ENCODE data around the gene SSR1.

Gene SSR1

DNA sequence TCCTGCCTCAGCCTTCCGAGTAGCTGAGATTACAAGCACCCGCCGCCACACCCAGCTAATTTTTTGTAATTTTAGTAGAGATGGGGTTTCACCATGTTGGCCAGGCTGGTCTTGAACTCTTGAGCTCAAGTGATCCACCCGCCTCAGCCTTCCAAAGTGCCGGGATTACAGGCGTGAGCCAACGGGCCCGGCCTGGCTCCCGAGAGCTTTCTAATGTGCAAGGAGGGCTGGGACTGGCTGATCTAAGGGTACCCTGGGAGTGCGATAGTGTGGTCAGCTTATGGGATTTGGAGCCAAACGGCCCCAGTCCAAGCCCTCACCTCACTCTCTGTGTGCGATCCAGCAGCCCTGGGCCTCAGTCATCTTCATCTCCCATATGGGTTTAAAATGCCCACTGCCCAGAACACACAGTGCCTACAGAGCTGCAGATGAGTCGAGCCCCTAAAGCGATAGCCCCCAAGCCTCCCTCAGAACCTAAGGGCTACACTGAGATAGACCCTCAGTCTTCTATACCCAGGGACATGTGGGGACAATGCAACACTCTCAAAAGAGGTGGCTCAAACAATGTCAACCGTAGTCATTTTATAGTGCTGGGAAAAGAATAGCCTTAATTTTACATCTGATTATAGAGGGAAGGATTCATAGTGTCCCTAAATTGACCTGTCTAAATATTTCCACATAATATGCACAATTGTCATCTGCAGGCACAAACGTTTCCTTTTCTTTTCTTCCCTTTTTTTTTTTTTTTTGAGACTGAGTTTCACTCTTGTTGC, 50.1 kb downstream of the SSR1 start:
- DNase-seq (ENCODE audit: low read depth, low spot score): no peak
- no peak overlapping the region for H3K4me3 ChIP-seq (ENCODE audit: low read length)

DNA sequence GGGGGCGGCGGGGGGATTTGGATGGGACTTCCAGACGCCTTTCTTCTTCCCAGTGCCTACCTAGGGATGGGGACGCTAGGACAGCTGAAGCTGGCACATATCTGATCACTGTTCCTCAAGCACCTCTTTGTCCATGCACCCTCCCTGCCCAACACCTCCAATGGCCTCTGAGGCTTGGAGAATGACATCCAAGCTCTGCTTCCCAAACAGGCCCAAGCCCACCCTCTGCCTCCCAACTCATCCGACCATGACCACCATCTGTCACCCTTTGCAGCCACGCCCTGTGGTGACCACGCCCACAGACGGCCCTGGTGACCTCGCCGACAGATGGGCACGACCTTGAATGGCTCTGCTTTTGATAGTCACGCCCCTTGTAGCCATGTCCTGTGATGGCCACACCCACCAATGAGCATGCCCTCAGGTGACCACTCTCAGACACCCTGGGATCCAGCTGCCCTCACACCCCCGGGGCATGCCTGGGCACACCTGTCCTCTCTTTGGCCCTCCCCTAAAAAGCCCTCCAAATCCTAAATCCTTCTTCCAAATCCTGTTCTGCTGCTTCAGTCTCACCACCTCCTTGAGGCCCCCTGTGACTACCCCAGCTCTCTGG, 51.0 kb downstream of the SSR1 start:
- H3K4me3 ChIP-seq (ENCODE audit: low read length): no peak overlapping the region
- no peak for DNase-seq (ENCODE audit: low read depth, low spot score)

- no peak overlapping the region for H3K4me3 ChIP-seq (ENCODE audit: low read length)
- no peak for DNase-seq (ENCODE audit: low read depth, low spot score)
These were observed 51.8 kb downstream of the SSR1 start for GRCh38 chr6:7261032-7261841.

- DNase-seq (ENCODE audit: low read depth, low spot score): no peak
- no peak overlapping the region for H3K4me3 ChIP-seq (ENCODE audit: low read length)
These were observed 52.5 kb downstream of the SSR1 start for GRCh38 chr6:7260291-7261031.

DNA sequence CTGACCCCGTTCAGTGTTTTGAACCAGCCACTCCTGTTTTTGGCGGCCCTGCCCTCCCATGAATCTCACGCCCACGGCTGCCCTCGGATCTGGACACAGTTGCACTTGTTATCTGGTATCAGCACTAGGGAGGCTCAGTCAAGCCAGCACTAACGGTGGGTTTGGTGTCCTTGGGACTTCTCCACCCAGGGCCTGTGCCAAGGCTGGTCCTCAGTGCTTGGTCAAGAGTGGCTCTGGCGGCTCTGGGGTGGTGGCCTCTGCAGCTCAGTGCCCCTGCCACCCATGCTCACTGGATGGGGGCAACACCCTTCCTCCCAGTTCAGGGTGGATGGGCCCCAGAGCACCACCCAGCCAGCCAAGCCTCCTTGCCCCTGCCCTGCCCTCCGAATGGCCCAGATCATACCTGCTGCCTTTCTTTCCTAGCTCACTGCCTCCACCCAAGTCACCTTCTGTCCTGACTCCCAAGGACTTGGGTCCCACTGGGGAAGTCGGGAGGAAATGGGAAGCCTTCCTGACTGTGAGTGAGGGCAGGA, 54.7 kb downstream of the SSR1 start:
- H3K4me3 ChIP-seq (ENCODE audit: low read length): no peak overlapping the region
- no peak for DNase-seq (ENCODE audit: low read depth, low spot score)

DNA sequence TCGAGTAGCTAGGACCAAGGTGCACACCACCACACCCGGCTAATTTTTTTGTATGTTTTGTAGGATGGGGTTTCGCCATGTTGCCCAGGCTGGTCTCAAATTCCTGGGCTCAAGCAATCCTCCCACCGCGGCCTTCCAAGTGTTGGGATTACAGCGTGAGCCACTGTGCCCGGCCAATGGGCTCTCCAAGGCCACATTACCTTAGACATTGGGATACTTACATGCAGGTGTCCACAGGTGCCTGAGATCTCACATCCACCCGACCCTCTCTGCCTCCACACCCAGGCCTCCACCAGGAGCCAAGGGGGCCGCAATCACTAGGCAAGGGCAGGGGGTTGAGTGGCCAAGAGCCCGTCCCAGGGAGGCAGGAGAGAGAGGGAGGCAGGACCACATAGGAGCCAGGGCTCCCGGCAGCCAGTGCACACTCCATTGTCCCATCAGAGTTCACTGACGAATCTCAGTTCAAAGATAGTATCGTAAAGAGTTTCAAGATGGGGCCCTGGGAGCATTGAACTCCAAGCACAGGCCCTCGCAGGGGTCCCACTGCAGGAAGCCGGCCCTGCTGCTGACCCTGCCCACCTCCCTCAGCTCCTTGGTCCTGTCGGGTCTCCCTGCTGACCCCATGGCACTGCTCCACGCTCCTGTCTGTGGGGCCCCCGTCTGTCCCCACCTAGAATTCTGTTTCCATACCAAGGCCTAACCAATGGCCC, 55.3 kb downstream of the SSR1 start:
- no peak overlapping the region for H3K4me3 ChIP-seq (ENCODE audit: low read length)
- no peak for DNase-seq (ENCODE audit: low read depth, low spot score)

- H3K4me3 ChIP-seq (ENCODE audit: low read length): no peak overlapping the region
- no peak for DNase-seq (ENCODE audit: low read depth, low spot score)
These were observed 56.2 kb downstream of the SSR1 start for GRCh38 chr6:7256785-7257184.

GRCh38 chr6:7255918-7256317, 57.1 kb downstream of the SSR1 start:
- no peak overlapping the region for H3K4me3 ChIP-seq (ENCODE audit: low read length)
- no peak for DNase-seq (ENCODE audit: low read depth, low spot score)

GRCh38 chr6:7254980-7255835, 57.8 kb downstream of the SSR1 start:
- DNase-seq (ENCODE audit: low read depth, low spot score): no peak
- H3K4me3 ChIP-seq (ENCODE audit: low read length): no peak overlapping the region

DNA sequence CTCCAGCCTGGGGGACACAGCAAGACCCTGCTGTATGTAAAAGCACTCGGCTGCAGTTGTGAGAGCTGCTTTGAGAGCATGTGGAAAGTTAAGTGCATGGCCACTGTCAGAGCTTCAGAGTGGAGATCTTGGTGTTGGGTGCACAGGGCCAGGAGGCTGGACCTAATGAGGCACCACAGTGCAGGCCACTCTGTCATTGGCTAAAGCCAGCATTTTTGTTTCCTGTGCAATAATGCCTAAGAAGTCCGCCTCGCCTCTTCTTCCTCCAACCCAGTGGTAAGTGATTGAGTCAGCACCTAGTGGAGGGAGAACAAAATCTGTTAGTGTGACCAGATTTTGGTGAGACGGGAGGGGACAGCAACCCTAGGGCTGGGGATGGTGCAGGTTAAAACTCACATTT, 60.6 kb downstream of the SSR1 start:
- no peak for DNase-seq (ENCODE audit: low read depth, low spot score)

GRCh38 chr6:7251646-7252260, 61.2 kb downstream of the SSR1 start:
- H3K4me3 ChIP-seq (ENCODE audit: low read length): no peak overlapping the region
- DNase-seq (ENCODE audit: low read depth, low spot score): no peak

More for the DNA sequence above, 60.6 kb downstream of the SSR1 start:
- no peak overlapping the region for H3K4me3 ChIP-seq (ENCODE audit: low read length)

DNA sequence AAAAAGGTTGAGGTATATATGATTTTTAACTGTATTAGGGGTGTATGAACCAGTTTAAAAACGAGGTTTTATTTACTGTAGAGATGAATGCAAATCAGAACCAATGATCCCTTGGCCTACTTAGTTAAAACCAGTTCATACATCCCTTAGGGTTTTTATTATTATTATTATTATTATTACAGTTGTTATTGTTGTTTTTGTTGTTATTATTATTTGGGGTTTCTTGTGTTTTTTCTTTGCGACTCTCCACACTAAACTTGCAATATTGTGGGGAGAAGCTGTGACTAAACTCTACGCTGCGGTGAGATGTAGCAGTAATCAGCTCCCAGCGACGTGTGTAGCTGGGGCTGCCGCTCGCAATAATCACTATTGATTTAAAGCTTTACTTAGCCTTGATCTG, 62.2 kb downstream of the SSR1 start:
- no peak overlapping the region for H3K4me3 ChIP-seq (ENCODE audit: low read length)
- no peak for DNase-seq (ENCODE audit: low read depth, low spot score)

GRCh38 chr6:7249946-7250643, 62.9 kb downstream of the SSR1 start:
- no peak overlapping the region for H3K4me3 ChIP-seq (ENCODE audit: low read length)
- no peak for DNase-seq (ENCODE audit: low read depth, low spot score)

DNA sequence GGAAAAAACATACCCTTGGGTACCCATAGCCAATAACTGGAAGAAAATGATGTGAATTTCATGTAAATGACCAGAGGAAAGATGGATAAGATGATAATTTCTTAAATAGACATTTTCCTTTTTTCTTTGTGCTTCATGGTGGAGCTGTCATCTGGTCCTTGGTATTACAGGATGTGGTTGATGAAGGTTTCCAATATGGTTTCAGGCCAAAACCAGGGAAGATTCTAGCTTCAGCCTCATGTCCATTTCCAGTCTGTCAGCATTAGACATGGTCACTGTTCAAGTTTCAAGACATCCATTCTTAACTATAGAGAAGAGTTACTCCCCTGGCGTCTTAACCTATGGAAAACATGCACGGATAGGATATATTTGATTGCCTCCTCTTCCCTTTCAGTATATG, 63.6 kb downstream of the SSR1 start:
- no peak for DNase-seq (ENCODE audit: low read depth, low spot score)
- no peak overlapping the region for H3K4me3 ChIP-seq (ENCODE audit: low read length)

DNA sequence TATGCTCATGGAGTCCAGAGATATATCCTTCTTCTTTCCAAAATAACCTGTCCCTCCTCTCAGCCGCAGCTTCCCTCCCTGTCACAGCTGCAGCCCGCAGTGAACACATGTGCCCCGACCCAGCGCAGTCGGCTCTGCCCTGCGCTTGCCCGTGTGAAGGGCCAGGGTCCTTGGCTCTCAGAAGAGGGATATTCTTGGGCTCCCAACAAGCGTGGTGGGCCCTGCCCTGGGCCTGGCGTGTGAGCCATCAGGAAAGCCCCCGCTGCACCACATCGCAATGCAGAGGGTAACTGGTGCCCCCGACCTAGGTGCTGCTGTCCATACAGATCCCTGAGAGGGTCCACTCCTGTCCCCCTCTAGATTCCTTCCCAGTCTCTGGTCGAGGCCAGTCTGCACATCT, 65.2 kb downstream of the SSR1 start:
- no peak for DNase-seq (ENCODE audit: low read depth, low spot score)
- H3K4me3 ChIP-seq (ENCODE audit: low read length): no peak overlapping the region

DNA sequence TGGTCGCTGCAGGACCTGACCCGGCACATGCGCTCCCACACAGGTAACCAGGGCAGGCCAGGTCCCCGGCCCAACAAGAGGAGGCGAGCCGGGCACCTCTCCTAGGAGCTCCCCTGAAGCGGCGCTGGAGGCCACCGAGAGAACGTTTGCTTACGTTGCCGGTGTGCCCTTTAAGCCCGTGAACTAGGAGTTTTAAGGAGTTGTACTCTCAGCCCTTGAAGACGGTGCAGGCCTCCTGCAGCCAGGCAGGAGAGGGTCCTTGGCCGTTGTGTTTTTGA, 65.9 kb downstream of the SSR1 start:
- H3K4me3 ChIP-seq (ENCODE audit: low read length): no peak overlapping the region
- DNase-seq (ENCODE audit: low read depth, low spot score): no peak
